PC-3 (cell line): ENCODE results near the gene PROX1.

Experiments used
- EZH2 ChIP-seq: fragments of 300-600 bp; sonication (generic); IDR thresholded peaks from one replicate; pipeline ENCODE4 v1.6.1; 2017; ENCODE audit warnings: antibody characterized with exemption, mild to moderate bottlenecking, low read length; ENCODE audit not compliant: unreplicated experiment
- TF ChIP-seq, protein P1 (sequence below): fragments of 300-600 bp; sonication (generic); conservative IDR thresholded peaks from 2 replicates; pipeline ENCODE4 v1.5.1; 2017; ENCODE audit warnings: antibody characterized with exemption, low read depth, mild to moderate bottlenecking, low read length

DNA sequence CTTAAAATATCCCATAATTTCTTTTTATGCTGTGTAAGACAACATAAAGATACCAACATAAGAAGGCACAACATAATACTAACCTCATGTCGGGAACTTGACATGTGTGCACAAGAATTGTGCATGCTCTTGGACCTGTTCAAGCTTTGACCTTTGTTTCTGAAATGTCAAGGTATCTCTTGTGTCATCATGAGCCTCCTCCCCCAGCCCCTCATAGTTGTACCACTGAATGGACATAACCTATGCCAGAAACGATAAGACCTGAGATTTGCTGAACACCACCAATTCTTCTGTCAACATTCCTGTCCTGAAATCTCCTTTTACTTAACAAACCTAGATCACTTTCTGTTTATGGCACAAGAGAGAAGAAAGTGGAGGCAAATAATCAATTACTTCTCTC is 29.4 kb upstream of the PROX1 start:
- TF ChIP-seq, protein P1, sequence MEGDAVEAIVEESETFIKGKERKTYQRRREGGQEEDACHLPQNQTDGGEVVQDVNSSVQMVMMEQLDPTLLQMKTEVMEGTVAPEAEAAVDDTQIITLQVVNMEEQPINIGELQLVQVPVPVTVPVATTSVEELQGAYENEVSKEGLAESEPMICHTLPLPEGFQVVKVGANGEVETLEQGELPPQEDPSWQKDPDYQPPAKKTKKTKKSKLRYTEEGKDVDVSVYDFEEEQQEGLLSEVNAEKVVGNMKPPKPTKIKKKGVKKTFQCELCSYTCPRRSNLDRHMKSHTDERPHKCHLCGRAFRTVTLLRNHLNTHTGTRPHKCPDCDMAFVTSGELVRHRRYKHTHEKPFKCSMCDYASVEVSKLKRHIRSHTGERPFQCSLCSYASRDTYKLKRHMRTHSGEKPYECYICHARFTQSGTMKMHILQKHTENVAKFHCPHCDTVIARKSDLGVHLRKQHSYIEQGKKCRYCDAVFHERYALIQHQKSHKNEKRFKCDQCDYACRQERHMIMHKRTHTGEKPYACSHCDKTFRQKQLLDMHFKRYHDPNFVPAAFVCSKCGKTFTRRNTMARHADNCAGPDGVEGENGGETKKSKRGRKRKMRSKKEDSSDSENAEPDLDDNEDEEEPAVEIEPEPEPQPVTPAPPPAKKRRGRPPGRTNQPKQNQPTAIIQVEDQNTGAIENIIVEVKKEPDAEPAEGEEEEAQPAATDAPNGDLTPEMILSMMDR, result no peak
- TF ChIP-seq EZH2, result no peak
